ENCODE measurements around the gene SPSB3.

The SPSB3 gene

GRCh38 chr16:1771188-1771863, 11.0 kb downstream of the SPSB3 start, which contains the start of gene NME3:
Gene NME3 (minus strand): TSS chr16:1771543. CDS start chr16:1771534, 9 bp downstream.
- no peak for DNase-seq (ENCODE audit: insufficient read length, low spot score)
- TF ChIP-seq POLR2A (IDR thresholded peaks at IDR 0.05; ENCODE audit: low read depth, low read length), result no peak
- FAIRE-seq, result no peak

GRCh38 chr16:1770328-1771187, 11.8 kb downstream of the SPSB3 start:
- no peak for FAIRE-seq
- no peak for DNase-seq (ENCODE audit: insufficient read length, low spot score)
- no peak for TF ChIP-seq POLR2A (IDR thresholded peaks at IDR 0.05; ENCODE audit: low read depth, low read length)

GRCh38 chr16:1769402-1770300, 12.7 kb downstream of the SPSB3 start:
- DNase-seq (ENCODE audit: insufficient read length, low spot score) (no peak), FAIRE-seq (no peak)
- no peak for TF ChIP-seq POLR2A (IDR thresholded peaks at IDR 0.05; ENCODE audit: low read depth, low read length)

- no peak for FAIRE-seq
- TF ChIP-seq POLR2A (IDR thresholded peaks at IDR 0.05; ENCODE audit: low read depth, low read length), result no peak
- DNase-seq (ENCODE audit: insufficient read length, low spot score), result no peak
These were observed 13.5 kb downstream of the SPSB3 start for GRCh38 chr16:1768767-1769401.

- FAIRE-seq, result no peak
- DNase-seq (ENCODE audit: insufficient read length, low spot score), result no peak
- TF ChIP-seq POLR2A (IDR thresholded peaks at IDR 0.05; ENCODE audit: low read depth, low read length), result no peak
These were observed 14.2 kb downstream of the SPSB3 start for GRCh38 chr16:1768061-1768766.

- no peak for FAIRE-seq
- DNase-seq (ENCODE audit: insufficient read length, low spot score), result no peak
- TF ChIP-seq POLR2A (IDR thresholded peaks at IDR 0.05; ENCODE audit: low read depth, low read length), result no peak
These were observed 15.0 kb downstream of the SPSB3 start for GRCh38 chr16:1767116-1767994.

GRCh38 chr16:1766701-1767100, 15.7 kb downstream of the SPSB3 start:
- no peak for FAIRE-seq
- TF ChIP-seq POLR2A (IDR thresholded peaks at IDR 0.05; ENCODE audit: low read depth, low read length), result no peak
- DNase-seq (ENCODE audit: insufficient read length, low spot score), result no peak

- FAIRE-seq (no peak), DNase-seq (ENCODE audit: insufficient read length, low spot score) (no peak)
- TF ChIP-seq POLR2A (IDR thresholded peaks at IDR 0.05; ENCODE audit: low read depth, low read length), result no peak
These were observed 16.1 kb downstream of the SPSB3 start for GRCh38 chr16:1766231-1766630.

- DNase-seq (ENCODE audit: insufficient read length, low spot score) (no peak), FAIRE-seq (no peak)
- no peak for TF ChIP-seq POLR2A (IDR thresholded peaks at IDR 0.05; ENCODE audit: low read depth, low read length)
These were observed 16.5 kb downstream of the SPSB3 start for GRCh38 chr16:1765826-1766225.

- DNase-seq (ENCODE audit: insufficient read length, low spot score) (no peak), FAIRE-seq (no peak)
- TF ChIP-seq POLR2A (IDR thresholded peaks at IDR 0.05; ENCODE audit: low read depth, low read length), result no peak
These were observed 17.4 kb downstream of the SPSB3 start for GRCh38 chr16:1764971-1765370.

- no peak for DNase-seq (ENCODE audit: insufficient read length, low spot score)
These were observed 18.6 kb downstream of the SPSB3 start for GRCh38 chr16:1763521-1764511.

More at GRCh38 chr16:1763521-1764511, 18.6 kb downstream of the SPSB3 start:
- FAIRE-seq, result no peak
- no peak for TF ChIP-seq POLR2A (IDR thresholded peaks at IDR 0.05; ENCODE audit: low read depth, low read length)
